Osteoblast (primary cell): ENCODE data around the gene PRKCE. TPM values are rescaled to one million over a fixed set of nuclear protein-coding genes. Genes with fewer than 3 reads are reported as not detected.

ENCODE experiments used
- DNase-seq: peaks from one replicate; pipeline ENCODE4 v3.0.0; 2011; ENCODE audit warnings: low spot score, mixed read lengths; ENCODE audit not compliant: insufficient read length; ENCODE audit errors: missing footprints
- H2AFZ ChIP-seq: 2 replicates; pipeline ENCODE4 v1.6.0; 2011; ENCODE audit warnings: mild to moderate bottlenecking, low read length
- H3K27ac ChIP-seq: 2 replicates; pipeline ENCODE4 v1.5.1; 2011; ENCODE audit warnings: mild to moderate bottlenecking, low read depth, low read length, moderate library complexity
- H3K27me3 ChIP-seq: 2 replicates; pipeline ENCODE4 v1.6.0; 2012; ENCODE audit warnings: mild to moderate bottlenecking, control low read depth, inconsistent platforms, low read length, moderate library complexity; ENCODE audit not compliant: insufficient read depth
- H3K36me3 ChIP-seq: 2 replicates; pipeline ENCODE4 v1.5.1; 2011; ENCODE audit warnings: mild to moderate bottlenecking, low read length, control low read depth, moderate library complexity; ENCODE audit not compliant: insufficient read depth
- H3K4me1 ChIP-seq: 2 replicates; pipeline ENCODE4 v1.5.1; 2011; ENCODE audit warnings: mild to moderate bottlenecking, low read length, control low read depth, moderate library complexity; ENCODE audit not compliant: insufficient read depth
- H3K4me2 ChIP-seq: 2 replicates; pipeline ENCODE4 v1.6.0; 2011; ENCODE audit warnings: mild to moderate bottlenecking, low read length; ENCODE audit not compliant: insufficient read depth
- H3K4me3 ChIP-seq: fragments of 200-600 bp; sonication (generic); 3 replicates; pipeline ENCODE4 v1.5.1; 2012; ENCODE audit warnings: mild to moderate bottlenecking, low read length, inconsistent platforms; ENCODE audit not compliant: insufficient read depth
- H3K79me2 ChIP-seq: 2 replicates; pipeline ENCODE4 v1.6.0; 2012; ENCODE audit warnings: mild to moderate bottlenecking, low read length, control low read depth, inconsistent platforms; ENCODE audit not compliant: insufficient read depth
- H3K9me3 ChIP-seq: 2 replicates; pipeline ENCODE4 v1.5.1; 2011; ENCODE audit warnings: low read depth, low read length, control low read depth
- H4K20me1 ChIP-seq: 2 replicates; pipeline ENCODE4 v1.6.0; 2012; ENCODE audit warnings: mild to moderate bottlenecking, low read length, control low read depth; ENCODE audit not compliant: insufficient read depth
- CTCF ChIP-seq: IDR thresholded peaks from 2 replicates; pipeline ENCODE4 v1.5.1; 2011; ENCODE audit warnings: mild to moderate bottlenecking, low read depth, low read length, moderate library complexity; ENCODE audit errors: extremely low read depth
- total RNA-seq: library from RNA; depleted of rRNA; stranded (reverse); fragments of >200 nt; gene quantifications from 2 replicates; pipeline ENCODE4 v1.2.3, GENCODE V29; 2012

Gene PRKCE
- total RNA-seq, 1 donor, result 22.1 TPM

GRCh38 chr2:45978302-45978859 lies 326.9 kb downstream of the PRKCE start:
- Histone ChIP-seq H3K79me2 (no peaks in the 10 kb centered on the region), H3K9me3 (no peaks in the 10 kb centered on the region), H4K20me1 (no peaks in the 10 kb centered on the region), H3K27me3 (no peaks in the 10 kb centered on the region), H2AFZ (no peak overlapping the region), H3K4me3 (no peak overlapping the region), H3K4me1 (no peaks in the 10 kb centered on the region), H3K4me2 (no peak overlapping the region), H3K36me3 (no peaks in the 10 kb centered on the region), H3K27ac (no peak overlapping the region)
- DNase-seq, result no peak
- no peak for TF ChIP-seq CTCF

- Histone ChIP-seq H3K36me3 (no peaks in the 10 kb centered on the region), H3K9me3 (no peaks in the 10 kb centered on the region), H2AFZ (no peak overlapping the region), H3K4me2 (no peak overlapping the region), H3K27ac (no peak overlapping the region), H3K27me3 (no peaks in the 10 kb centered on the region), H3K4me3 (no peak overlapping the region), H4K20me1 (no peaks in the 10 kb centered on the region), H3K4me1 (no peaks in the 10 kb centered on the region), H3K79me2 (no peaks in the 10 kb centered on the region)
- no peak for DNase-seq
- no peak for TF ChIP-seq CTCF
These were observed 327.6 kb downstream of the PRKCE start for GRCh38 chr2:45979065-45979464.

- DNase-seq, result no peak
- H3K27ac ChIP-seq, result no peak overlapping the region
- no peak overlapping the region for H3K4me3 ChIP-seq
- TF ChIP-seq CTCF, result no peak
- H3K79me2 ChIP-seq, result no peaks in the 10 kb centered on the region
- no peaks in the 10 kb centered on the region for H3K9me3 ChIP-seq
- H3K27me3 ChIP-seq, result no peaks in the 10 kb centered on the region
- H3K36me3 ChIP-seq, result no peaks in the 10 kb centered on the region
- no peaks in the 10 kb centered on the region for H4K20me1 ChIP-seq
- no peaks in the 10 kb centered on the region for H3K4me1 ChIP-seq
- H3K4me2 ChIP-seq, result no peak overlapping the region
- no peak overlapping the region for H2AFZ ChIP-seq
These were observed 328.8 kb downstream of the PRKCE start for GRCh38 chr2:45980161-45980865.

- Histone ChIP-seq H3K36me3 (no peaks in the 10 kb centered on the region), H3K27me3 (no peaks in the 10 kb centered on the region), H3K27ac (no peak overlapping the region), H3K79me2 (no peaks in the 10 kb centered on the region), H3K9me3 (no peaks in the 10 kb centered on the region), H3K4me3 (no peak overlapping the region), H3K4me1 (no peaks in the 10 kb centered on the region), H3K4me2 (no peak overlapping the region), H2AFZ (no peak overlapping the region), H4K20me1 (no peaks in the 10 kb centered on the region)
- no peak for TF ChIP-seq CTCF
- DNase-seq, result no peak
These were observed 330.0 kb downstream of the PRKCE start for GRCh38 chr2:45981384-45981930.
